SU-DHL-6 (cell line): ENCODE data around the gene EDA.
"Not testable (repeated sequence)": the region's sequence is repeated elsewhere in the genome, so short reads cannot be mapped to it uniquely, and the experiment has no call there.

ENCODE experiments used
- H2AFZ ChIP-seq: fragments of 200-600 bp; sonication (generic); 2 replicates; pipeline ENCODE4 v1.6.1; 2014; ENCODE audit warnings: low read depth, mild to moderate bottlenecking, moderate library complexity, mixed read lengths, antibody characterized with exemption, low read length; ENCODE audit not compliant: severe bottlenecking
- H3F3A ChIP-seq: fragments of 200-600 bp; shearing (Covaris generic); 2 replicates; pipeline ENCODE4 v1.6.0; 2016; ENCODE audit warnings: antibody characterized with exemption, mild to moderate bottlenecking; ENCODE audit not compliant: insufficient read depth
- H3K27ac ChIP-seq: fragments of 200-600 bp; sonication (generic); 2 replicates; pipeline ENCODE4 v1.5.1; 2016; ENCODE audit warnings: low read depth, mild to moderate bottlenecking, low read length, moderate library complexity, mixed read lengths
- H3K27me3 ChIP-seq: fragments of 200-600 bp; sonication (generic), shearing (Covaris generic); 2 replicates; pipeline ENCODE4 v1.6.0; 2014; ENCODE audit warnings: mild to moderate bottlenecking, low read length
- H3K36me3 ChIP-seq: fragments of 200-600 bp; sonication (generic); 2 replicates; pipeline ENCODE4 v1.6.1; 2014; ENCODE audit warnings: mild to moderate bottlenecking, low read length, mixed read lengths
- H3K4me2 ChIP-seq: fragments of 300-600, 200-600 bp; shearing (Covaris generic), sonication (generic); 2 replicates; pipeline ENCODE4 v1.6.0; 2014; ENCODE audit warnings: low read length, low read depth, mild to moderate bottlenecking; ENCODE audit not compliant: poor library complexity, severe bottlenecking
- H3K4me3 ChIP-seq: fragments of 200-600 bp; sonication (generic); 2 replicates; pipeline ENCODE4 v1.5.1; 2014; ENCODE audit warnings: antibody characterized with exemption, low read length, mild to moderate bottlenecking, mixed read lengths; ENCODE audit not compliant: insufficient read depth, poor library complexity, severe bottlenecking
- H3K79me2 ChIP-seq: fragments of 200-600 bp; sonication (generic); 2 replicates; pipeline ENCODE4 v1.6.1; 2014; ENCODE audit warnings: mild to moderate bottlenecking, low read length, moderate library complexity; ENCODE audit not compliant: insufficient read depth
- H3K9ac ChIP-seq: fragments of 200-600 bp; sonication (generic); 2 replicates; pipeline ENCODE4 v1.7.0; 2014; ENCODE audit warnings: mild to moderate bottlenecking, low read length
- H3K9me2 ChIP-seq: fragments of 200-600 bp; sonication (generic); replicated peaks from 2 replicates; pipeline ENCODE4 v1.6.1; 2014; ENCODE audit warnings: low read length; ENCODE audit not compliant: insufficient read depth
- H3K9me3 ChIP-seq: fragments of 200-600 bp; sonication (generic); 2 replicates; pipeline ENCODE4 v1.6.1; 2014; ENCODE audit warnings: low read length, mixed read lengths; ENCODE audit not compliant: insufficient read depth
- H4K20me1 ChIP-seq: fragments of 200-600 bp; sonication (generic); 2 replicates; pipeline ENCODE4 v1.6.1; 2014; ENCODE audit warnings: low read depth, mild to moderate bottlenecking, antibody characterized with exemption, low read length, moderate library complexity, mixed read lengths
- EZH2phosphoT487 ChIP-seq: fragments of 200-600 bp; sonication (generic), shearing (Covaris generic); conservative IDR thresholded peaks from 2 replicates; pipeline ENCODE4 v1.6.1; 2018; ENCODE audit warnings: mild to moderate bottlenecking, antibody characterized with exemption, low read length, moderate library complexity, mixed read lengths
- TF ChIP-seq, protein P1 (sequence below): fragments of 200-600 bp; sonication (generic); IDR thresholded peaks from one replicate; pipeline ENCODE4 v1.5.1; 2017; ENCODE audit warnings: antibody characterized with exemption, mild to moderate bottlenecking, low read length, moderate library complexity; ENCODE audit not compliant: insufficient read depth, poor library complexity, severe bottlenecking

The EDA gene

DNA sequence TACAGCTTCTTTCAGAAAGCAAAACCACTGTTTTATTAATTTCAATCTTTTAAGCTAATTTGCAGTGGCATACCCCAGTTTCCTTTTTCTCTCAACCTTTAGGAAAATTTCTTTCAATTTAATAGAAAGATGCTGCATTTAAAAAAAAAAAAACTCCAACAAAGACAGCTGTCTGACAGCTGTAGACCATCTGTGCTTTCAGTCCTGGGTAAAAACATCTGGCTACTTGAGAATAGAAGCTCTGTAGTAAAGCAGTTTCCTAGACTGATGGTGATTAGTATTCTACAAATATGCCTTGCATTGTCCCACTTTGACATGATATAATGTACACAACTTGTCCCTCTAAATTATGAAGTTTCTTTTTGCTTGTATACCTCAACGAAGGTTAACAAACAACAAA lies 197.8 kb downstream of the EDA start:
- H2AFZ ChIP-seq, result no peak overlapping the region
- no peak overlapping the region for H3K27ac ChIP-seq
- no peak for TF ChIP-seq EZH2phosphoT487
- TF ChIP-seq, protein P1, sequence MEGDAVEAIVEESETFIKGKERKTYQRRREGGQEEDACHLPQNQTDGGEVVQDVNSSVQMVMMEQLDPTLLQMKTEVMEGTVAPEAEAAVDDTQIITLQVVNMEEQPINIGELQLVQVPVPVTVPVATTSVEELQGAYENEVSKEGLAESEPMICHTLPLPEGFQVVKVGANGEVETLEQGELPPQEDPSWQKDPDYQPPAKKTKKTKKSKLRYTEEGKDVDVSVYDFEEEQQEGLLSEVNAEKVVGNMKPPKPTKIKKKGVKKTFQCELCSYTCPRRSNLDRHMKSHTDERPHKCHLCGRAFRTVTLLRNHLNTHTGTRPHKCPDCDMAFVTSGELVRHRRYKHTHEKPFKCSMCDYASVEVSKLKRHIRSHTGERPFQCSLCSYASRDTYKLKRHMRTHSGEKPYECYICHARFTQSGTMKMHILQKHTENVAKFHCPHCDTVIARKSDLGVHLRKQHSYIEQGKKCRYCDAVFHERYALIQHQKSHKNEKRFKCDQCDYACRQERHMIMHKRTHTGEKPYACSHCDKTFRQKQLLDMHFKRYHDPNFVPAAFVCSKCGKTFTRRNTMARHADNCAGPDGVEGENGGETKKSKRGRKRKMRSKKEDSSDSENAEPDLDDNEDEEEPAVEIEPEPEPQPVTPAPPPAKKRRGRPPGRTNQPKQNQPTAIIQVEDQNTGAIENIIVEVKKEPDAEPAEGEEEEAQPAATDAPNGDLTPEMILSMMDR, result no peak
- no peaks in the 10 kb centered on the region for H3K9me3 ChIP-seq
- no peaks in the 10 kb centered on the region for H3K9me2 ChIP-seq
- H3K36me3 ChIP-seq, result no peaks in the 10 kb centered on the region
- no peak overlapping the region for H3K9ac ChIP-seq
- no peak overlapping the region for H3K4me2 ChIP-seq
- no peaks in the 10 kb centered on the region for H3K79me2 ChIP-seq
- H3F3A ChIP-seq, result no peaks in the 10 kb centered on the region
- no peaks in the 10 kb centered on the region for H3K27me3 ChIP-seq
- no peak overlapping the region for H3K4me3 ChIP-seq
- no peaks in the 10 kb centered on the region for H4K20me1 ChIP-seq

DNA sequence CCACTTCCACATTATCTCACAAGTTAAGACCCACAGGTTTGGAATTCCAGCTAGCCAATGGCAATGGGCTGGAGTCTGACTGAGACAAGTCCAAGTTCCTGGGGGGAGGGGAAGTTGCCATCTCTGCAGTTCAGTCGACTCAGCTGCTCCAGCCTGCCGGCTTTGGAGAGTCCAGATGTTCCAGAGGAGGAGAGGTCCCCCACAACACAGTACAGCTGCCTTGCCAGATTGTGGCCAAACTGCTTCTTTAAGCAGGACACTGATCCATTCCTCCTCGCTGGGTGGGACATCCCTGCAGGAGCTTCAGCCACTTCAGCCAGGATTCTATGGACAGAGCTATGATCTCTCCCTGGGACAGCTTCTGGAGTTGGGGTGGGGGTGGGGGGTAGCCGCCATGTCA lies 199.2 kb downstream of the EDA start:
- Histone ChIP-seq H3K27me3 (no peaks in the 10 kb centered on the region), H2AFZ (no peak overlapping the region), H3K9me2 (no peaks in the 10 kb centered on the region), H3K9ac (no peak overlapping the region), H3K9me3 (no peaks in the 10 kb centered on the region), H3K4me3 (no peak overlapping the region), H3K79me2 (no peaks in the 10 kb centered on the region), H3F3A (no peaks in the 10 kb centered on the region), H3K4me2 (no peak overlapping the region), H3K27ac (no peak overlapping the region), H3K36me3 (no peaks in the 10 kb centered on the region), H4K20me1 (no peaks in the 10 kb centered on the region)
- no peak for TF ChIP-seq EZH2phosphoT487
- TF ChIP-seq, protein P1, result no peak

DNA sequence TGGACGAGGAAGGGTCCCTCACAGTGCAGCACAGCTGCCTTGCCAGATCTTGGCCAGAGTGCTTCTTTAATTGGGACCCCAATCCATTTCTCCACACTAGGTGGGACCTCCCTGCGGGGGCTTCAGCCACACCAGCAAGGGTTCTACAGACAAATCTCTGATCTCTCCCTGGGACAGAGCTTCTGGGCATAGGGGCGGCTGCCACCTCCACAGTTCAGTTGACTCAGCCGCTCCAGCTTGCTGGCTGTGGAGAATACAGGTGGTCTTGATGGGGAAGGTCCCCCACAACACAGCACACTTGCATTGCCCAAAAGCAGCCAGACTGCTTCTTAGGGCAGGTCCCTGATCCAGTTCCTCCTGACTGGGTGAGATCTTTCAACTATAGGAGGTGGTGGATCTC lies 199.6 kb downstream of the EDA start:
- Histone ChIP-seq H3K9me3 (no peaks in the 10 kb centered on the region), H3K27ac (no peak overlapping the region), H4K20me1 (no peaks in the 10 kb centered on the region), H3K27me3 (no peaks in the 10 kb centered on the region), H3K4me3 (no peak overlapping the region), H3F3A (no peaks in the 10 kb centered on the region), H3K79me2 (no peaks in the 10 kb centered on the region), H2AFZ (no peak overlapping the region), H3K9ac (no peak overlapping the region), H3K36me3 (no peaks in the 10 kb centered on the region), H3K4me2 (no peak overlapping the region), H3K9me2 (no peaks in the 10 kb centered on the region)
- TF ChIP-seq, protein P1, result no peak
- TF ChIP-seq EZH2phosphoT487, result no peak

DNA sequence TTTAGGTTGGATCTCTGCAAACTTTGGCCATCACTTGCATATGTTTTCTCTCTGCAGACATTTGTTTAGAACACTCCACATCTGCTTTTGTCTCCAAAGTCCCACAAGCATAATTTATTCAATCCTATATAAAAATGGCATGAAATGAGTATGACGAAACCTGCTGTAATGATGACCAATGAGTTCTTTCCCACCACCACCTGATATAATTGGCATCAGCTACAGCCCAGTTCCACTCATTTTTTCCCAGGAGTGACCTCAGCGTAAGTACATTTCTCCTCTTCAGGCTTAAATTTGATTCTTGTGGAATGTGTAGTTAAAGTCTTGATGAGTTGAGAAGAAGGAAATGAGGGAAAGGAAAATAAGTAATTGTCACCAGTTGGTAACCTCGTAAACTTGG lies 228.7 kb downstream of the EDA start:
- Histone ChIP-seq H3K9me3 (no peaks in the 10 kb centered on the region), H3K27ac (no peak overlapping the region), H4K20me1 (no peaks in the 10 kb centered on the region), H3K36me3 (no peaks in the 10 kb centered on the region), H3K9me2 (no peaks in the 10 kb centered on the region), H3K4me3 (no peak overlapping the region), H3K27me3 (no peaks in the 10 kb centered on the region), H3K9ac (no peak overlapping the region), H3K79me2 (no peaks in the 10 kb centered on the region), H3K4me2 (no peak overlapping the region), H3F3A (no peaks in the 10 kb centered on the region), H2AFZ (no peak overlapping the region)
- no peak for TF ChIP-seq EZH2phosphoT487
- TF ChIP-seq, protein P1, result no peak

DNA sequence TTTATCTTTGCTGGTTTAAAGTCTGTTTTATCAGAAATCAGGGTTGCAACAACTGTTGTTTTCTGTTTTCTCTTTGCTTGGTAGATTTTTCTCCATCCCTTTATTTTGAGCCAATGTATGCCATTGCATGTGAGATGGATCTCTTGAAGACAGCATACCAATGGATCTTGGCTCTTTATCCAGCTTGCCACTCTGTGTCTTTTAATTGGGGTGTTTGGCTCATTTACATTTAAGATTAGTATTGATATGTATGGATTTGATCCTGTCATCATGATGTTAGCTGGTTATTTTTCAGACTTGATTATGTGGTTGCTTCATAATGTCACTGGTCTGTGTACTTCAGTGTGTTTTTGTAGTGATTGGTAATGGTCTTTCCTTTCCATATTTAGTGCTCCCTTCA lies 244.1 kb downstream of the EDA start:
- H3K27me3 ChIP-seq, H4K20me1 ChIP-seq, H3F3A ChIP-seq, H3K79me2 ChIP-seq, H3K27ac ChIP-seq, H3K9me2 ChIP-seq, H3K9ac ChIP-seq, H3K4me3 ChIP-seq, H3K4me2 ChIP-seq, H2AFZ ChIP-seq, H3K9me3 ChIP-seq, H3K36me3 ChIP-seq: not testable (repeated sequence)
